GM18909 (cell line): ENCODE measurements around the gene KIAA1191.
"Not testable (repeated sequence)": the region's sequence is repeated elsewhere in the genome, so short reads cannot be mapped to it uniquely, and the experiment has no call there.

Source experiments
- ATAC-seq: cut with Tn5 transposase; IDR thresholded peaks from one replicate; pipeline ENCODE4 v1.9.1; 2021; ENCODE audit warnings: mild to moderate bottlenecking; ENCODE audit not compliant: unreplicated experiment, poor library complexity

The KIAA1191 gene

GRCh38 chr5:176319827-176320554, 41.6 kb downstream of the KIAA1191 start:
- no peak for ATAC-seq

- no peak for ATAC-seq
These were observed 43.8 kb downstream of the KIAA1191 start for GRCh38 chr5:176317534-176318374.

GRCh38 chr5:176305356-176305755, 56.2 kb downstream of the KIAA1191 start:
- ATAC-seq, result not testable (repeated sequence)
